Heart right ventricle (tissue), 16 donors: Measurements from ENCODE around the gene INPP5A. TPM values are rescaled to one million over a fixed set of nuclear protein-coding genes. Genes with fewer than 3 reads are reported as not detected.

Source experiments
- ATAC-seq, 8 donors: fragments of 200-7000 bp; cut with Tn5 transposase; one replicate each; pipeline ENCODE4 v1.9.1; 2020; ENCODE audit warnings: mild to moderate bottlenecking in 8 of 8, moderate library complexity in 8 of 8, moderate number of reproducible peaks in 1 of 8
- DNase-seq, 2 donors: peaks; one replicate each; pipeline ENCODE4 v3.0.0-alpha.2; 2020
- H3K27ac ChIP-seq, 10 donors: fragments of 200-600 bp; sonication (generic) in 2 of 10; one replicate each; pipeline versions ENCODE4 v1.5.0 to v1.8.0; 2020 to 2022; ENCODE audit warnings: mild to moderate bottlenecking in 3 of 10
- H3K27me3 ChIP-seq, 7 donors: fragments of 200-600 bp; one replicate each; pipeline ENCODE4 v1.8.0; 2021 to 2022; ENCODE audit warnings: mild to moderate bottlenecking in 2 of 7
- H3K36me3 ChIP-seq, 9 donors: fragments of 200-600 bp; sonication (generic) in 1 of 9; one replicate each; pipeline versions ENCODE4 v1.5.0 to v1.8.0; 2020 to 2022; ENCODE audit warnings: mild to moderate bottlenecking in 2 of 9
- H3K4me1 ChIP-seq, 9 donors: fragments of 200-600 bp; sonication (generic) in 1 of 9; one replicate each; pipeline versions ENCODE4 v1.5.0 to v1.8.0; 2020 to 2022; ENCODE audit warnings: mild to moderate bottlenecking in 4 of 9
- H3K4me3 ChIP-seq, 10 donors: fragments of 200-600 bp; sonication (generic) in 2 of 10; one replicate each; pipeline versions ENCODE4 v1.5.0 to v1.8.0; 2020 to 2022; ENCODE audit warnings: mild to moderate bottlenecking in 7 of 10, moderate library complexity in 2 of 10
- H3K9me3 ChIP-seq, 11 donors: fragments of 200-600 bp in 10 of 11; sonication (generic) in 2 of 11; one replicate each; pipeline versions ENCODE4 v1.5.0 to v1.8.0; 2013 to 2022; ENCODE audit warnings: mild to moderate bottlenecking in 2 of 11, control low read depth in 1 of 11, moderate library complexity in 1 of 11
- WGBS, 2 donors: extraction: QIAGEN DNeasy Blood & Tissue Kit; methylation state at CpG; one replicate each; pipeline ENCODE4 v1.1.7; 2013; ENCODE audit warnings: inconsistent platforms in 1 of 2; 5-methylcytosine and 5-hydroxymethylcytosine counted together
- intact Hi-C, 10 donors: fragments of 100-400 bp; cut with DNase I; formaldehyde crosslinking; loops; one replicate each; pipeline versions ENCODE4 v1.11.1 to v1.14.2; 2022
- polyA plus RNA-seq, 2 donors: library from polyadenylated mRNA; stranded (reverse); fragments of 200-250 nt; gene quantifications; one replicate each; pipeline ENCODE4 v1.2.3, GENCODE V29; 2013
- total RNA-seq, 10 donors: library from RNA; stranded (reverse); fragmentation: NEBNext Ultra II Directional in 3 of 10; extraction: Animal tissue kit (Norgen Biotek cat#: 25700) in 3 of 10; gene quantifications; one replicate each; pipeline versions ENCODE4 v1.2.1 to v1.2.4, GENCODE V29; 2021 to 2023
- TF ChIP-seq, protein P1 (sequence below), 9 donors: fragments of 200-600 bp; sonication (generic) in 2 of 9; IDR thresholded peaks; one replicate each; pipeline versions ENCODE4 v1.5.0 to v1.8.0; 2021 to 2022; ENCODE audit warnings: antibody characterized with exemption in 9 of 9, mild to moderate bottlenecking in 5 of 9, moderate library complexity in 1 of 9
- donor health status: Arrhythmogenic right ventricular cardiomyopathy.
- donor health status: ischemic (EF 13 %, LVEDD 7.1; RV severe dilation, severe dysfunction).
- donor health status: healthy with polysubstance abuse.
- donor health status: DM: no; HTN: yes; CAD: no.
- donor health status: DM: no; HTN: no; CAD: no.
- donor health status: ischemic (EF 25% LVEDD 6.9; RV normal size, moderate dysfunction).
- donor health status: ischemic (EF 25% LVEDD 5.7; RV mildly dilated, moderate dysfunction).
- donor health status: healthy.
- donor health status: DM: yes; HTN: yes; CAD: no.
- donor health status: Ischemic cardiomyopathy.
- donor health status: ischemic (EF 35%, LVEDD 5.7; RV mildly dilated, moderate dysfunction).
- donor health status: nonischemic (EF 11% LVEDD 7.7; RV severe dilation, severe dysfunction).
- donor health status: DM: yes; HTN: yes; CAD: no.
- donor health status: PGD.
- donor health status: ischemic (EF 29% LVEDD 5.4; RV normal size, mild dysfunction).
- donor health status: nonischemic (EF 23%, LVEDD 6.1; RV moderate dilation, normal function).

INPP5A gene
- total and polyA plus RNA-seq, 12 donors = 30.4 to 122 (median 106) TPM

DNA sequence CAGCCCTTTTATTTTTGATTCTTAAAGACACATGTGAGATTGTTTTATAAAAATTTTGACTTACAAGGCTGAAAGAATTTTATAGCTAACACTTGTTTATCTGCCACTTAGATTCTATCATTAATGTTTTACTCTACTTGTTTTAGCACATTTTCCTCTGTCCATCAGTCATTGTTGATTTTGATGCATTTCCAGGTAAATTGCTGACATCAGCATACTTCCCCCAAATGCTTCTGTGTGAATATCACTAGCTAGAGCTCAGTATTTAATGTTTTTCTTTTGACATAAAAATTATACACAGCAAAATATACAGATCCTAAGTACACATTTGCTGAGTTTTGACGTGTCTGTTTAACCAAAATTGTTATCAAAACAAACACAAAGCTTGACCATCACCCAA, 43.0 kb downstream of the INPP5A start:
- Histone ChIP-seq H3K27ac (no peak overlapping the region), H3K27me3 (no peaks in the 10 kb centered on the region), H3K9me3 (peaks cover 0 to 8% (median 0%) of the 10 kb centered on the region in 11 donors), H3K4me3 (no peak overlapping the region), H3K4me1 (peaks cover 25 to 83% (median 57%) of the 10 kb centered on the region in 9 donors), H3K36me3 (no peaks in the 10 kb centered on the region)
- ATAC-seq (no peak), DNase-seq (no peak)
- intact Hi-C loops = no loop called here
- TF ChIP-seq, protein P1, sequence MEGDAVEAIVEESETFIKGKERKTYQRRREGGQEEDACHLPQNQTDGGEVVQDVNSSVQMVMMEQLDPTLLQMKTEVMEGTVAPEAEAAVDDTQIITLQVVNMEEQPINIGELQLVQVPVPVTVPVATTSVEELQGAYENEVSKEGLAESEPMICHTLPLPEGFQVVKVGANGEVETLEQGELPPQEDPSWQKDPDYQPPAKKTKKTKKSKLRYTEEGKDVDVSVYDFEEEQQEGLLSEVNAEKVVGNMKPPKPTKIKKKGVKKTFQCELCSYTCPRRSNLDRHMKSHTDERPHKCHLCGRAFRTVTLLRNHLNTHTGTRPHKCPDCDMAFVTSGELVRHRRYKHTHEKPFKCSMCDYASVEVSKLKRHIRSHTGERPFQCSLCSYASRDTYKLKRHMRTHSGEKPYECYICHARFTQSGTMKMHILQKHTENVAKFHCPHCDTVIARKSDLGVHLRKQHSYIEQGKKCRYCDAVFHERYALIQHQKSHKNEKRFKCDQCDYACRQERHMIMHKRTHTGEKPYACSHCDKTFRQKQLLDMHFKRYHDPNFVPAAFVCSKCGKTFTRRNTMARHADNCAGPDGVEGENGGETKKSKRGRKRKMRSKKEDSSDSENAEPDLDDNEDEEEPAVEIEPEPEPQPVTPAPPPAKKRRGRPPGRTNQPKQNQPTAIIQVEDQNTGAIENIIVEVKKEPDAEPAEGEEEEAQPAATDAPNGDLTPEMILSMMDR (IDR thresholded peaks at IDR 0.05) = no peak
- 82 to 87% methylated on average over 1 of the region's 1 CpG for WGBS, 2 donors

DNA sequence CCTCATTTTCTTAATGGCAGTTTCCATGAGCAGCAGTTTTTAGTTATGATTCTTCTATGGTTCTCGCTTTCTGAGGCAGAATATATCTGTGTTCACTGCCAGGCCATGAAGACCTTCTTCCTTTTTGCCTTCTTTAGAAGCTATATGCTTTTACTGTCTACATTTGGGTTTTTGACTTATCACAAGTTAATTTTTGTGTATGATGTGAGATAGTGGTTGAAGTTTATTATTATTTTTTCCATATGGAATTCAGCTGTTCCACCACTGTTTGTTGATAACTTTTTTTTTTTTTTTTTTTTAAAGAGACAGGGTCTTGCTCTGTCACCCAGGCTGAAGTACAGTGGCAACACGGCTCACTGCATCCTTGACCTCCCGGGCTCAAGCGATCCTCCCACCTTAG, 44.5 kb downstream of the INPP5A start:
- H3K27me3 ChIP-seq = no peaks in the 10 kb centered on the region
- no peak overlapping the region for H3K4me3 ChIP-seq
- DNase-seq (no peak), ATAC-seq (no peak)
- no peaks in the 10 kb centered on the region for H3K36me3 ChIP-seq
- H3K4me1 ChIP-seq = peaks cover 23 to 83% (median 57%) of the 10 kb centered on the region in 9 donors
- TF ChIP-seq, protein P1 (IDR thresholded peaks at IDR 0.05) = no peak
- H3K9me3 ChIP-seq = peaks cover 0 to 8% (median 0%) of the 10 kb centered on the region in 11 donors
- no peak overlapping the region for H3K27ac ChIP-seq
- WGBS, 2 donors = 95 to 98% methylated on average over 4 of the region's 4 CpGs
- intact Hi-C loops = no loop called here

DNA sequence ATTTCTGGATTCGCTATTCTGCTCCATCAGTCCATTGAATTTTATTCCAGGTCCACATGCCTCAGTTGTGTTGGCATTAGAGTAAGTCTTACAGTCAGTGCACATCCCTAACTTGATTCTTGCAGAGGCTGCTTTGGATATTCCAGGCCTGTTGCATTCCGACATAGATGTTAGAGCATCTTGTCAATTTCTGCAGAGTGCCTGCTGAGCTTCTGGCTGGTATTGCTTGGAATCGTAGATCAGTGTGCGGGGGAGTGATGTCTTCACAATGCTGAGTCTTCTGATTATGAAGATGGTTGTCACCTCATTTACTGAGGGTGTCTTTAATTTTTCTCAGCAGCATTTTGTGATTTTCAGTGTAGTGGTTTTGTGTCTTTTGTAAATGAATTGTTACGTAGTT, 45.2 kb downstream of the INPP5A start:
- Histone ChIP-seq H3K4me1 (peaks cover 20 to 83% (median 57%) of the 10 kb centered on the region in 9 donors), H3K27ac (peak overlapping the region in 1 of 10 donors; percentile 54), H3K27me3 (no peaks in the 10 kb centered on the region), H3K4me3 (no peak overlapping the region), H3K9me3 (peaks cover 0 to 8% (median 0%) of the 10 kb centered on the region in 11 donors), H3K36me3 (no peaks in the 10 kb centered on the region)
- 87 to 88% methylated on average over 5 of the region's 5 CpGs for WGBS, 2 donors
- DNase-seq (no peak), ATAC-seq (no peak)
- intact Hi-C loops = no loop called here
- TF ChIP-seq, protein P1 (IDR thresholded peaks at IDR 0.05) = no peak

DNA sequence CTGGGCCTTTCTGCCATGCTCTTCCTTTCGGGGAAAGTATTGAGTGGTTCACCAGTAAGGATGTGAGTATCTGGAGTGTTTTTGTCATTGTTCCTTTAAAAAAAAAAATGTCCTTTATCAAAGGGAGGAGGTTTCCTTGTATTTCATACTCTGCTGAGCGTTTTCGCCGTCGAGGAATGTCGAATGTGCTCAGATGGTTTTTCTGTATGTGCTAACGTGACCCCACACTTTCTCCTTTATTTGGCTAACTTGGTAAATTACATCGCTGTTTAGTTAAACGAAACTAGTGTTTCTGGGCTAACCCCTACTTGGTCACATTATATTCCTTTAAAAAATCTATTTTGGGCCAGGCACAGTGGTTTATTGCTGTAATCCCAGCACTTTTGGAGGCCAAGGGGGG, 45.9 kb downstream of the INPP5A start:
- Histone ChIP-seq H3K36me3 (no peaks in the 10 kb centered on the region), H3K27ac (peak overlapping the region in 5 of 10 donors; percentile 22 to 54 (median 28)), H3K4me3 (no peak overlapping the region), H3K9me3 (peaks cover 0 to 8% (median 0%) of the 10 kb centered on the region in 11 donors), H3K27me3 (no peaks in the 10 kb centered on the region), H3K4me1 (peaks cover 24 to 83% (median 59%) of the 10 kb centered on the region in 9 donors)
- DNase-seq (no peak), ATAC-seq (no peak)
- WGBS, 2 donors = 32 to 60% methylated on average over 9 of the region's 9 CpGs
- TF ChIP-seq, protein P1 (IDR thresholded peaks at IDR 0.05) = no peak
- intact Hi-C loops = no loop called here
